Endothelial cell of umbilical vein (primary cell): ENCODE data around the gene UNC5B. TPM values are rescaled to one million over a fixed set of nuclear protein-coding genes. Genes with fewer than 3 reads are reported as not detected.

Experiments
- BruUV-seq: library from RNA; stranded (reverse); fragments of 400-500 nt; replicated peaks from 2 replicates; lab custom pipeline; 2021; lab: Mats Ljungman, UMichigan
- CTCF ChIA-PET: fragments of 300-600, 350-600 bp; sonication (Branson Sonifier 250); formaldehyde crosslinking; loops from one replicate; lab custom pipeline; 2021; ENCODE audit warnings: antibody characterized with exemption, inconsistent platforms; lab: Charles Lee
- POLR2A ChIA-PET: fragments of 300-600, 350-600 bp; sonication (Branson Sonifier 250); formaldehyde crosslinking; loops from one replicate; lab custom pipeline; 2021; ENCODE audit warnings: antibody characterized with exemption, inconsistent platforms; lab: Charles Lee
- DNase-seq: peaks from one replicate; pipeline ENCODE4 v3.0.0-alpha.2; 2011; ENCODE audit warnings: low read depth, low spot score
- FAIRE-seq: peaks from 2 replicates; lab custom pipeline; 2011; peaks lifted over from hg19 to GRCh38; lab: Jason Lieb, UNC
- H2AFZ ChIP-seq: 2 replicates; pipeline ENCODE4 v1.6.0; 2012; ENCODE audit warnings: low read depth, low read length, control low read depth, inconsistent platforms
- H3K27ac ChIP-seq: 2 replicates; pipeline ENCODE4 v1.5.1; 2011; ENCODE audit warnings: low read depth, mild to moderate bottlenecking, control low read depth, low read length, moderate library complexity; ENCODE audit not compliant: insufficient read depth
- H3K27me3 ChIP-seq, 2 experiments: 2 replicates each; pipeline versions ENCODE4 v1.6.0 to v1.6.1; 2011; ENCODE audit warnings: low read length in 2 of 2, mixed read lengths in 1 of 2; ENCODE audit not compliant: control insufficient read depth in 2 of 2, insufficient read depth in 2 of 2
- H3K36me3 ChIP-seq, 2 experiments: 2 replicates in 1 of 2; 3 replicates in 1 of 2; pipeline ENCODE4 v1.5.1; 2011; ENCODE audit warnings: low read length in 2 of 2, mild to moderate bottlenecking in 1 of 2, moderate library complexity in 1 of 2; ENCODE audit not compliant: control insufficient read depth in 2 of 2, insufficient read depth in 2 of 2; ENCODE audit errors: extremely low read depth in 1 of 2
- H3K4me1 ChIP-seq: 3 replicates; pipeline ENCODE4 v1.5.1; 2011; ENCODE audit warnings: mild to moderate bottlenecking, low read length; ENCODE audit not compliant: control insufficient read depth, insufficient read depth; ENCODE audit errors: extremely low read depth
- H3K4me2 ChIP-seq: 2 replicates; pipeline ENCODE4 v1.6.1; 2011; ENCODE audit warnings: low read length, control low read depth, mixed read lengths; ENCODE audit not compliant: insufficient read depth
- H3K4me3 ChIP-seq, 3 experiments: fragments of 200-600 bp in 1 of 3; sonication (generic), shearing (Covaris generic) in 1 of 3; replicated peaks in 1 of 3; 2 replicates each; pipeline ENCODE4 v1.5.1; 2011 to 2016; ENCODE audit warnings: control low read depth in 3 of 3, low read length in 3 of 3, mild to moderate bottlenecking in 2 of 3, inconsistent platforms in 1 of 3, low read depth in 1 of 3, moderate library complexity in 1 of 3; ENCODE audit not compliant: insufficient read depth in 1 of 3
- H3K79me2 ChIP-seq: 2 replicates; pipeline ENCODE4 v1.6.0; 2012; ENCODE audit warnings: low read length, inconsistent platforms; ENCODE audit not compliant: control insufficient read depth, insufficient read depth
- H3K9ac ChIP-seq: replicated peaks from 2 replicates; pipeline ENCODE3; 2011; ENCODE audit warnings: low read length, control low read depth; ENCODE audit not compliant: insufficient read depth; ENCODE audit errors: extremely low read depth
- H3K9me1 ChIP-seq: replicated peaks from 3 replicates; pipeline ENCODE4 v1.6.0; 2011; ENCODE audit warnings: mild to moderate bottlenecking, low read length; ENCODE audit not compliant: control insufficient read depth, insufficient read depth; ENCODE audit errors: extremely low read depth
- H3K9me3 ChIP-seq: replicated peaks from 2 replicates; pipeline ENCODE4 v1.5.1; 2012; ENCODE audit warnings: low read length, inconsistent platforms; ENCODE audit not compliant: control insufficient read depth, insufficient read depth
- H4K20me1 ChIP-seq: replicated peaks from 2 replicates; pipeline ENCODE3; 2011; ENCODE audit warnings: mild to moderate bottlenecking, low read length; ENCODE audit not compliant: control insufficient read depth, insufficient read depth; ENCODE audit errors: extremely low read depth
- CTCF ChIP-seq, 2 donors: IDR thresholded peaks; 1 replicate in 1 of 2; 2 replicates in 1 of 2; pipeline ENCODE4 v1.5.1; 2011; ENCODE audit warnings: low read length in 2 of 2, mild to moderate bottlenecking in 2 of 2, moderate library complexity in 2 of 2, control low read depth in 1 of 2, inconsistent platforms in 1 of 2, low read depth in 1 of 2; ENCODE audit not compliant: insufficient read depth in 1 of 2; ENCODE audit errors: extremely low read depth in 1 of 2
- EZH2 ChIP-seq: IDR thresholded peaks from 2 replicates; pipeline ENCODE4 v1.6.1; 2012; ENCODE audit warnings: borderline replicate concordance, low read depth, mild to moderate bottlenecking, moderate library complexity, low read length, inconsistent platforms; ENCODE audit not compliant: severe bottlenecking
- FOS ChIP-seq: IDR thresholded peaks from 2 replicates; pipeline ENCODE4 v1.6.1; 2011; ENCODE audit warnings: mild to moderate bottlenecking, low read length, moderate library complexity, borderline replicate concordance; ENCODE audit not compliant: insufficient read depth
- GATA2 ChIP-seq: IDR thresholded peaks from 2 replicates; pipeline ENCODE4 v1.7.0; 2011; ENCODE audit warnings: low read depth, mild to moderate bottlenecking, moderate library complexity, mixed read lengths, low read length; ENCODE audit not compliant: insufficient read length, insufficient read depth
- JUN ChIP-seq: IDR thresholded peaks from 2 replicates; pipeline ENCODE4 v1.6.1; 2011; ENCODE audit warnings: borderline replicate concordance, low read depth; ENCODE audit not compliant: insufficient read length, insufficient read depth
- MAX ChIP-seq: IDR thresholded peaks from 2 replicates; pipeline ENCODE4 v1.6.1; 2011; ENCODE audit not compliant: insufficient read depth, insufficient read length
- MYC ChIP-seq: IDR thresholded peaks from one replicate; pipeline ENCODE4 v1.6.1; 2011; ENCODE audit warnings: mild to moderate bottlenecking, low read depth, low read length
- POLR2A ChIP-seq: IDR thresholded peaks from 2 replicates; pipeline ENCODE4 v1.6.1; 2012; ENCODE audit warnings: low read depth, mild to moderate bottlenecking, control low read depth, low read length
- POLR2AphosphoS5 ChIP-seq: IDR thresholded peaks from 2 replicates; pipeline ENCODE4 v1.6.1; 2012; ENCODE audit warnings: low read depth, mild to moderate bottlenecking, control low read depth, low read length, moderate library complexity; ENCODE audit not compliant: insufficient read depth
- dilution Hi-C: fragments of 300-500 bp; cut with MboI; formaldehyde crosslinking; loops from one replicate; pipeline ENCODE4 v1.15.0; 2019; ENCODE audit warnings: low sequenced_read_pairs; ENCODE audit not compliant: extremely low pct_ligation_motif_present
- intact Hi-C: fragments of 100-400 bp; cut with micrococcal nuclease; formaldehyde crosslinking; loops from one replicate; pipeline ENCODE4 v1.10.0; 2022
- polyA plus RNA-seq, 4 experiments: library from polyadenylated mRNA; depleted of rRNA in 3 of 4; stranded (reverse) in 3 of 4; unstranded in 1 of 4; fragments of >200 nt; gene quantifications; 2 replicates each; pipeline versions ENCODE4 v1.2.1 to v1.2.3, GENCODE V29; 2011 to 2012; ENCODE audit warnings: missing spikeins in 1 of 4
- total RNA-seq: library from RNA; stranded (reverse); gene quantifications from 2 replicates; pipeline ENCODE4 v1.2.3, GENCODE V29; 2021

The UNC5B gene
- total and polyA plus RNA-seq, 2 donors (not counting 3 experiments of a cell fraction or from before 2014, with no cell fraction given): 0.39 to 2.5 TPM

GRCh38 chr10:71267508-71268240 lies 55.3 kb downstream of the UNC5B start:
- DNase-seq (no peak), FAIRE-seq (no peak)
- Histone ChIP-seq H3K9me3 (no peaks in the 10 kb centered on the region), H3K9me1 (no peaks in the 10 kb centered on the region), H3K36me3 (no peaks in the 10 kb centered on the region), H3K79me2 (no peaks in the 10 kb centered on the region), H4K20me1 (no peaks in the 10 kb centered on the region), H3K4me2 (no peak overlapping the region), H3K4me1 (peaks cover 21% of the 10 kb centered on the region), H3K9ac (no peak overlapping the region), H3K4me3 (no peak overlapping the region), H3K27me3 (peaks cover 0 to 3% of the 10 kb centered on the region in 2 experiments), H2AFZ (no peak overlapping the region), H3K27ac (no peak overlapping the region)
- intact Hi-C loops (no loop called here), dilution Hi-C loops (no loop called here)
- TF ChIP-seq MYC: no peak
- TF ChIP-seq EZH2: no peak
- no peak for TF ChIP-seq POLR2AphosphoS5
- no peak for TF ChIP-seq JUN
- no peak for TF ChIP-seq GATA2
- TF ChIP-seq POLR2A: no peak
- TF ChIP-seq CTCF (IDR thresholded peaks at IDR 0.05; ENCODE audit: extremely low read depth in 1 of 2, insufficient read depth in 1 of 2, low read depth in 1 of 2, low read length in 2 of 2): no peak
- TF ChIP-seq FOS: no peak
- no peak for TF ChIP-seq MAX
- ChIA-PET POLR2A (no interaction called here), CTCF (interaction anchor here (0.6 to 3.9 kb wide), 18 partner anchors 10 to 364 kb away, joined by 3 to 69 read pairs (median 5); partner anchors contain the start of gene UNC5B)
- BruUV-seq: no TSS peak
